Measurements from ENCODE around the gene CLSTN1.

DNA sequence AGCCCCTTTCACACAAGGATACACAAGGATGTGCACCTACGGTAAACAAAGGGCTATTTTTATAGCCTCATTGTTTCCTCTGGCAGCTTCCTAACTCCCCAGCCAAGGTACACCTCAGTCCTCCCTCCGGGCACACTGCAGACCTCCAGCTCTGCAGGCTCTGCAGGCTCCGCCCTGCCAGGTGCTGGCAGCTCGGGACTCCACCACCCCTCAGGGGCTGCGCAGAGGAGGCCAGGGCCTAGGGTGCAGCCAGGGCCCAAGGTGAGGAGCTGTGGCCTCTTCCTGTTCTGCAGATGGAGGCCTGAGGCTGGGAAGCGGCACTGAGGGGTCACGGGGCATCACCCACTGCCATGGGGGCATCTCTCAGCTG is 19.8 kb upstream of the CLSTN1 start:
- TF ChIP-seq, protein P1, sequence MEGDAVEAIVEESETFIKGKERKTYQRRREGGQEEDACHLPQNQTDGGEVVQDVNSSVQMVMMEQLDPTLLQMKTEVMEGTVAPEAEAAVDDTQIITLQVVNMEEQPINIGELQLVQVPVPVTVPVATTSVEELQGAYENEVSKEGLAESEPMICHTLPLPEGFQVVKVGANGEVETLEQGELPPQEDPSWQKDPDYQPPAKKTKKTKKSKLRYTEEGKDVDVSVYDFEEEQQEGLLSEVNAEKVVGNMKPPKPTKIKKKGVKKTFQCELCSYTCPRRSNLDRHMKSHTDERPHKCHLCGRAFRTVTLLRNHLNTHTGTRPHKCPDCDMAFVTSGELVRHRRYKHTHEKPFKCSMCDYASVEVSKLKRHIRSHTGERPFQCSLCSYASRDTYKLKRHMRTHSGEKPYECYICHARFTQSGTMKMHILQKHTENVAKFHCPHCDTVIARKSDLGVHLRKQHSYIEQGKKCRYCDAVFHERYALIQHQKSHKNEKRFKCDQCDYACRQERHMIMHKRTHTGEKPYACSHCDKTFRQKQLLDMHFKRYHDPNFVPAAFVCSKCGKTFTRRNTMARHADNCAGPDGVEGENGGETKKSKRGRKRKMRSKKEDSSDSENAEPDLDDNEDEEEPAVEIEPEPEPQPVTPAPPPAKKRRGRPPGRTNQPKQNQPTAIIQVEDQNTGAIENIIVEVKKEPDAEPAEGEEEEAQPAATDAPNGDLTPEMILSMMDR (IDR thresholded peaks at IDR 0.05): no peak
- TF ChIP-seq POLR2AphosphoS5 (IDR thresholded peaks at IDR 0.05; ENCODE audit: low read depth, low read length) (no peak), TCF7L2 (IDR thresholded peaks at IDR 0.05; ENCODE audit: low read depth, low read length) (no peak), SIN3A (IDR thresholded peaks at IDR 0.05; ENCODE audit: borderline replicate concordance, insufficient read depth, low read depth, low read length) (no peak)
- TF ChIP-seq, protein P2, sequence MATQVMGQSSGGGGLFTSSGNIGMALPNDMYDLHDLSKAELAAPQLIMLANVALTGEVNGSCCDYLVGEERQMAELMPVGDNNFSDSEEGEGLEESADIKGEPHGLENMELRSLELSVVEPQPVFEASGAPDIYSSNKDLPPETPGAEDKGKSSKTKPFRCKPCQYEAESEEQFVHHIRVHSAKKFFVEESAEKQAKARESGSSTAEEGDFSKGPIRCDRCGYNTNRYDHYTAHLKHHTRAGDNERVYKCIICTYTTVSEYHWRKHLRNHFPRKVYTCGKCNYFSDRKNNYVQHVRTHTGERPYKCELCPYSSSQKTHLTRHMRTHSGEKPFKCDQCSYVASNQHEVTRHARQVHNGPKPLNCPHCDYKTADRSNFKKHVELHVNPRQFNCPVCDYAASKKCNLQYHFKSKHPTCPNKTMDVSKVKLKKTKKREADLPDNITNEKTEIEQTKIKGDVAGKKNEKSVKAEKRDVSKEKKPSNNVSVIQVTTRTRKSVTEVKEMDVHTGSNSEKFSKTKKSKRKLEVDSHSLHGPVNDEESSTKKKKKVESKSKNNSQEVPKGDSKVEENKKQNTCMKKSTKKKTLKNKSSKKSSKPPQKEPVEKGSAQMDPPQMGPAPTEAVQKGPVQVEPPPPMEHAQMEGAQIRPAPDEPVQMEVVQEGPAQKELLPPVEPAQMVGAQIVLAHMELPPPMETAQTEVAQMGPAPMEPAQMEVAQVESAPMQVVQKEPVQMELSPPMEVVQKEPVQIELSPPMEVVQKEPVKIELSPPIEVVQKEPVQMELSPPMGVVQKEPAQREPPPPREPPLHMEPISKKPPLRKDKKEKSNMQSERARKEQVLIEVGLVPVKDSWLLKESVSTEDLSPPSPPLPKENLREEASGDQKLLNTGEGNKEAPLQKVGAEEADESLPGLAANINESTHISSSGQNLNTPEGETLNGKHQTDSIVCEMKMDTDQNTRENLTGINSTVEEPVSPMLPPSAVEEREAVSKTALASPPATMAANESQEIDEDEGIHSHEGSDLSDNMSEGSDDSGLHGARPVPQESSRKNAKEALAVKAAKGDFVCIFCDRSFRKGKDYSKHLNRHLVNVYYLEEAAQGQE (IDR thresholded peaks at IDR 0.05; ENCODE audit: insufficient read depth in 1 of 2, low read depth in 2 of 2, low read length in 1 of 2): no peak
